ENCODE data around the gene SARDH. TPM values are rescaled to one million over a fixed set of nuclear protein-coding genes. Genes with fewer than 3 reads are reported as not detected.

Gene SARDH
- polyA plus RNA-seq, 3 donors from 2014 or later = 0.08 to 6.8 (median 1.2) TPM

- no peak overlapping the region for H3K27ac Mint-ChIP-seq
- H3K36me3 Mint-ChIP-seq = no peaks in the 10 kb centered on the region
- no peaks in the 10 kb centered on the region for H3K27me3 Mint-ChIP-seq (ENCODE audit: low read depth in 3 of 3)
- H3K9me3 Mint-ChIP-seq = no peaks in the 10 kb centered on the region
- peaks cover 0 to 3% of the 10 kb centered on the region in 2 donors for H3K4me1 Mint-ChIP-seq
- DNase-seq = no peak
- no peak overlapping the region for H3K4me3 Mint-ChIP-seq
These were observed 30.9 kb downstream of the SARDH start for GRCh38 chr9:133707065-133707762.

GRCh38 chr9:133706307-133707050, 31.7 kb downstream of the SARDH start:
- DNase-seq = no peak
- no peaks in the 10 kb centered on the region for H3K27me3 Mint-ChIP-seq (ENCODE audit: low read depth in 3 of 3)
- no peaks in the 10 kb centered on the region for H3K36me3 Mint-ChIP-seq
- H3K9me3 Mint-ChIP-seq = no peaks in the 10 kb centered on the region
- H3K4me3 Mint-ChIP-seq = no peak overlapping the region
- H3K4me1 Mint-ChIP-seq = peaks cover 0 to 8% of the 10 kb centered on the region in 2 donors
- H3K27ac Mint-ChIP-seq = no peak overlapping the region

DNA sequence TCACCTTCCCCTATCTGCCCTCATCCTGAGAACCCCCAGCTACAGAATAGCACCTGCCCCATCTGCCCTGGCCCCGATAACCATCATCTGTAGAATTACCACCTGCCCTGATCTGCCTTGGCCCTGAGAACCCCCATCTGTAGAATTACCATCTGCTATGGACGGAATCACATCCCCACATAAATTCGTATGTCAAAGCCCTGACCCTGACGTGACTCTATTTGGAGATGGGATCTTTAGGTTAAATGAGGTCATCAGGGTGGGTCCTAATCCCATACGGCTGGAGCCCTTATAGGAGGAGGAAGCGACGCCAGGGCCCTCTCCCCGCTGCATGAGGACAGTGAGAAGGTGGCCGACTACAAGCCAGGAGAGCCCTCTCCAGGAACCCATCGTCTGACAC, 32.6 kb downstream of the SARDH start:
- DNase-seq = no peak

DNA sequence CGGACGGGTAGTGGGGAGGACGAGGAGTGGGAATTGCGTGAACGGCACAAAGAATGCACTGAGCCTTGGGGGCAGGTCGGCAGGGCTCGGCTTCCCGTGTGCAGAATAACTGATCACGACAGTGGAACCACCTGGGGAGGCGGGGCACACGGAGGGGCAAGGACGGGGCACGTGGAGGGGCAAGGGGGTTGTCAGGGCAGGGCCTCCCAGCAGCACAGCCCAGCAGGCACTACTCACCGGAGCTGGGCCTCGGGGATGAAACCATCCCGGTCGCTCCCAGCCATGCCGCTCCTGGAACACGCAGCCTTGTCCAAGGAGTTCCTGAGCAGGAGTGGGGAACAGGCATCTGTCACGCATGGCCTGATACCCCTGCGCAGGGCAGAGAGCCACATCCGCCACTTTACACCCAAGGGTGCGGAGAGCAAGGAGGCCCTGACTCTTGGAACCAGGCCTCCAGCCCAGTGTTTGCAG, 33.4 kb downstream of the SARDH start:
- H3K4me3 Mint-ChIP-seq = no peak overlapping the region
- no peak for DNase-seq

More for the DNA sequence above, 32.6 kb downstream of the SARDH start:
- H3K27me3 Mint-ChIP-seq (ENCODE audit: low read depth in 3 of 3) = no peaks in the 10 kb centered on the region
- H3K27ac Mint-ChIP-seq = no peak overlapping the region
- no peaks in the 10 kb centered on the region for H3K36me3 Mint-ChIP-seq
- H3K9me3 Mint-ChIP-seq = no peaks in the 10 kb centered on the region
- no peak overlapping the region for H3K4me3 Mint-ChIP-seq
- peaks cover 0 to 11% of the 10 kb centered on the region in 2 donors for H3K4me1 Mint-ChIP-seq

DNA sequence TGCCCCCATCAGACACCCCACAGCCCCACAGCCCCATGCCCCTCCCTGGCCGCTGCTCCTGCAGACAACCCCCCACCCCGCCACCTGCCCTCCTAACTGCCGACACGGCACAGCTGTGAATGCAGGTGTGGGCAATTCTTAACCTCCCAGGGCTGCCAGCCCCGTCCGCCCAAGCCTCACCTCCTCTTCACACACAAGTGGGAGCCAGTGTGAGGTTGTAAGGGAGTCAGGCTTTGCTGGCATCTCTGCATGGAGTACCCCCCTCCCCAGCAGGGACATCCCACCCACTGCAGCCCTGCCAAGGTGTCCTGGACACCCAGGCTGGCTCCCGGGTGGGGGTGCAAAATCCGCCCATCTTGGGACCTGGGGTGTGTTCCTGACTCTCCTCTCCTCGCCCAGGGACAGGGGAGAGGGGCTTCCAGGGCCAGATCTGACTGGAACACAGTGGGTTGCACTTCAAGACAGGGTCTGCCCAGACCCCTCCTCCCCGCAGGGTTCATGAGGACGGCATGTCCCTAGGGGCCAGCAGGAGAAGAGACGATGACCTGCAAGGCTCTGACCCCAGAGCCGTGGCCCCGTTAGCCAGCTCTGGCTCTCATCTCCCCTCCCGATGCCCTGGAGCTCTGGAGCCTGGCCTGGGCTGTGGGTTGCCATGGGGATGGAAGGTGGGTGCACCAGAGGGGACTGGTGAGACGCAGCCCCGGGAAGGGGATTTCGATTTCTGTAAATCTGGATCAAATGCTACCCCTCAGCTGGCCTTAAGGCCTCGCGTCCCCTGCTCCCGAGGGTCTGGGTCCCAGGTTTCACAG, 34.4 kb downstream of the SARDH start:
- Mint-ChIP-seq H3K4me3 (no peak overlapping the region), H3K36me3 (no peaks in the 10 kb centered on the region), H3K27ac (peak overlapping the region in 1 of 6 donors; percentile 50), H3K9me3 (no peaks in the 10 kb centered on the region), H3K4me1 (peaks cover 0 to 11% of the 10 kb centered on the region in 2 donors), H3K27me3 (ENCODE audit: low read depth in 3 of 3) (no peaks in the 10 kb centered on the region)
- no peak for DNase-seq

More for the DNA sequence above, 33.4 kb downstream of the SARDH start:
- no peaks in the 10 kb centered on the region for H3K36me3 Mint-ChIP-seq
- H3K27me3 Mint-ChIP-seq (ENCODE audit: low read depth in 3 of 3) = no peaks in the 10 kb centered on the region
- peaks cover 0 to 11% of the 10 kb centered on the region in 2 donors for H3K4me1 Mint-ChIP-seq
- H3K27ac Mint-ChIP-seq = no peak overlapping the region
- no peaks in the 10 kb centered on the region for H3K9me3 Mint-ChIP-seq

GRCh38 chr9:133702798-133703590, 35.2 kb downstream of the SARDH start:
- no peak for DNase-seq
- Mint-ChIP-seq H3K27ac (peak overlapping the region in 1 of 6 donors; percentile 50), H3K4me1 (peaks cover 0 to 11% of the 10 kb centered on the region in 2 donors), H3K36me3 (no peaks in the 10 kb centered on the region), H3K9me3 (peaks cover 0 to 2% (median 0%) of the 10 kb centered on the region in 6 donors), H3K4me3 (peak overlapping the region in 4 of 5 donors; percentile 39 to 78 (median 70)), H3K27me3 (ENCODE audit: low read depth in 3 of 3) (no peaks in the 10 kb centered on the region)

GRCh38 chr9:133701981-133702797, 36.0 kb downstream of the SARDH start:
- Mint-ChIP-seq H3K27ac (no peak overlapping the region), H3K4me1 (peaks cover 0 to 11% of the 10 kb centered on the region in 2 donors), H3K27me3 (ENCODE audit: low read depth in 3 of 3) (no peaks in the 10 kb centered on the region), H3K4me3 (peak overlapping the region in 4 of 5 donors; percentile 39 to 78 (median 70)), H3K9me3 (peaks cover 0 to 2% (median 0%) of the 10 kb centered on the region in 6 donors), H3K36me3 (no peaks in the 10 kb centered on the region)
- peak in 1 of 3 donors; percentile 14 for DNase-seq

DNA sequence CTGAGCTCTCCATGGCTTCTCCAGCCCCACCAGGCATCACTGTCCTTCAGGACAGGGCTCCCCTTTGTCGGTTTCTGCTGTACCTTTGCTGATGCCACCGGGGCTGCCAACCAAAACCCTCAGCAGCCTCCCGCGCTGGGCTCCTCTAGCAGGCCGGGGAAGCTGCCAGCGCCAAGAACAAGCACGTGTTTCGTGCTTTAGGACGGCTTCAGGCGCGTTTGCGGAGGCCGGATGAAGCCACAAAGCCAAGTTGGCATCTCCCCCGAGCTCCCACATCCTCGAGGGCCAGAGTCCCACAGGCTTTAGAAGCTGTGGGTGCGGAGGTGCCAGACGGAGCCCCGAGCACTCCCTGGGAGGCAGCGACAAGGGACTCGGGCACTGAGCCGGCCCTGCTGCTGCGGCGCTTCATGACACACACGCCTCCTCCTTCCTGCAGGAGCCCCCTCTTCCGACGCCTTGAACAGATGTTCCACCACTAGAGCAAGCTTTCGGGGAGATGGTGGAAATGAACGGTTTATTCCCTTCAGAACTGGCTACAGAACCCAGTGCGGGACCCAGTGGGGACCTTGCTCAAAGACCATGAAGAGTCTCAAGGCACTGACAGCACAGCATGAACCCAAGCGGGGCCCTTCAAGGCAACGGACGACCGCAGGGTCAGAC, 36.7 kb downstream of the SARDH start:
- no peak overlapping the region for H3K27ac Mint-ChIP-seq
- H3K36me3 Mint-ChIP-seq = no peaks in the 10 kb centered on the region
- H3K4me3 Mint-ChIP-seq = peak overlapping the region in 2 of 5 donors; percentile 4 to 57
- no peak for DNase-seq
- peaks cover 0 to 2% (median 0%) of the 10 kb centered on the region in 6 donors for H3K9me3 Mint-ChIP-seq
- peaks cover 0 to 11% of the 10 kb centered on the region in 2 donors for H3K4me1 Mint-ChIP-seq
- no peaks in the 10 kb centered on the region for H3K27me3 Mint-ChIP-seq (ENCODE audit: low read depth in 3 of 3)

- Mint-ChIP-seq H3K4me3 (no peak overlapping the region), H3K4me1 (peaks cover 0 to 11% of the 10 kb centered on the region in 2 donors), H3K27me3 (ENCODE audit: low read depth in 3 of 3) (no peaks in the 10 kb centered on the region)
These were observed 37.3 kb downstream of the SARDH start for GRCh38 chr9:133700819-133701320.

DNA sequence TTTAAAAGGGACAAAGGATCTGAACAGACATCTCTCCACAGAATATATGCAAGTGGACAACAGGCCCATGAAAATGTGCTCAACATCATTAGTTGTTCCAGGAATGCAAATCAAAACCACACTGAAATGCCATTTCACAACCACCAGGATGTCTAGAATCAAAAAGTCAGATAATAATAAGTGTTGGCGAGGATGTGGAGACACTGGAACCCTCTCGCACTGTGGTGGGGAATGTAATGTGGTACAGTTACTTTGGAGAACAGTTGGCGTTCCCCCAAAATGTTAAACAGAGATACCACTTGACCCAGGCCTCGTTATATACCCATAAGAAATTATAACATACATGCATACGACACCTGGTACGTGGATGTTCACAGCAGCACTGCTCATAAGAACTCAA, 38.6 kb downstream of the SARDH start:
- H3K27me3 Mint-ChIP-seq (ENCODE audit: low read depth in 3 of 3) = no peaks in the 10 kb centered on the region
- peaks cover 0 to 11% of the 10 kb centered on the region in 2 donors for H3K4me1 Mint-ChIP-seq
- H3K9me3 Mint-ChIP-seq = peaks cover 0 to 2% (median 0%) of the 10 kb centered on the region in 6 donors
- H3K36me3 Mint-ChIP-seq = no peaks in the 10 kb centered on the region
- no peak overlapping the region for H3K4me3 Mint-ChIP-seq
- no peak overlapping the region for H3K27ac Mint-ChIP-seq
- DNase-seq = no peak

More at GRCh38 chr9:133700819-133701320, 37.3 kb downstream of the SARDH start:
- H3K36me3 Mint-ChIP-seq = no peaks in the 10 kb centered on the region
- no peak overlapping the region for H3K27ac Mint-ChIP-seq
- no peak for DNase-seq
- H3K9me3 Mint-ChIP-seq = peaks cover 0 to 2% (median 0%) of the 10 kb centered on the region in 6 donors

- peaks cover 0 to 1% (median 0%) of the 10 kb centered on the region in 3 donors for H3K27me3 Mint-ChIP-seq (ENCODE audit: low read depth in 3 of 3)
- no peak for DNase-seq
- peaks cover 0 to 2% (median 0%) of the 10 kb centered on the region in 6 donors for H3K9me3 Mint-ChIP-seq
- no peaks in the 10 kb centered on the region for H3K36me3 Mint-ChIP-seq
- H3K27ac Mint-ChIP-seq = no peak overlapping the region
- no peaks in the 10 kb centered on the region for H3K4me1 Mint-ChIP-seq
- H3K4me3 Mint-ChIP-seq = no peak overlapping the region
These were observed 42.1 kb downstream of the SARDH start for GRCh38 chr9:133696071-133696472.

DNA sequence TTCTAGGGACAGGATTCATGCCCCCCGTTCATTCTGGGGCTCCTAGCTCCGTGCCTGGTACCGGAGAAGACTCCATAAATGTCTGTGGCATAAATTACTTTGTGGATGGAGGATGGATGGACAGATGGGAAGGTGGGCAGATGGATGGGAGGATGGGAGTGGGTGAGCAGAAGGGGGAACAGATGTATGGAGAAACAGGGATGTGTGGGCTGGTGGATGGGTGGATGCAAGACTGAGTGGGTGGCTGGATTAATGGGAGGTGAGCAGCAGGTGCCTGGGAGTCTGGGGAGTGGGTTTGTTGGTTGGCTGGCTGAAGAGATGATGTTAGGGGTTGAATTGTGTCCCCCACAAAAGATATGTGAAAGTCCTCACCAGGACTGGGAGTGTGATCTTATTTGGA, 43.5 kb downstream of the SARDH start:
- H3K27ac Mint-ChIP-seq = no peak overlapping the region
- peaks cover 0 to 2% (median 1%) of the 10 kb centered on the region in 3 donors for H3K27me3 Mint-ChIP-seq (ENCODE audit: low read depth in 3 of 3)
- peaks cover 0 to 2% (median 0%) of the 10 kb centered on the region in 6 donors for H3K9me3 Mint-ChIP-seq
- H3K4me3 Mint-ChIP-seq = no peak overlapping the region
- H3K4me1 Mint-ChIP-seq = no peaks in the 10 kb centered on the region
- DNase-seq = no peak
- H3K36me3 Mint-ChIP-seq = no peaks in the 10 kb centered on the region

All from immature natural killer cell (primary cell).